ENCODE measurements around the gene HECW1.

Gene HECW1

DNA sequence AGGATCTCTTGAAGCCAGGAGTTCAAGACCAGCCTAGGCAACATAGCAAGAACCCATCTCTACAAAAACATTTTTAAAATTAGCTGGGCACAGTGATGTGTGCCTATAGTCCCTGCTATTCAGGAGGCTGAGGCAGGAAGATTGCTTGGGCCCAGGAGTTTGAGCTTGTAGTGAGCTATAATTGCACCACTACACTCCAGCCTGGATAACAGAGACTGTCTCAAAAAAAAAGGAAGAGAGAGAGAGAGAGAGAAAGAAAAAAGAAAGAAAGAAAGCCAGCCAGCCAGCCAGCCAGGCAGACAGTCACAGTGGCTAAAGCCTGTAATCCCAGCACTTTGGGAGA is 375.3 kb downstream of the HECW1 start:
- no peak for TF ChIP-seq CTBP1 (IDR thresholded peaks at IDR 0.05; ENCODE audit: borderline replicate concordance)
- TF ChIP-seq, protein P1, sequence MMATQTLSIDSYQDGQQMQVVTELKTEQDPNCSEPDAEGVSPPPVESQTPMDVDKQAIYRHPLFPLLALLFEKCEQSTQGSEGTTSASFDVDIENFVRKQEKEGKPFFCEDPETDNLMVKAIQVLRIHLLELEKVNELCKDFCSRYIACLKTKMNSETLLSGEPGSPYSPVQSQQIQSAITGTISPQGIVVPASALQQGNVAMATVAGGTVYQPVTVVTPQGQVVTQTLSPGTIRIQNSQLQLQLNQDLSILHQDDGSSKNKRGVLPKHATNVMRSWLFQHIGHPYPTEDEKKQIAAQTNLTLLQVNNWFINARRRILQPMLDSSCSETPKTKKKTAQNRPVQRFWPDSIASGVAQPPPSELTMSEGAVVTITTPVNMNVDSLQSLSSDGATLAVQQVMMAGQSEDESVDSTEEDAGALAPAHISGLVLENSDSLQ (IDR thresholded peaks at IDR 0.05), result no peak
- no peak for TF ChIP-seq HDGF (IDR thresholded peaks at IDR 0.05; ENCODE audit: borderline replicate concordance)
- TF ChIP-seq BHLHE40 (IDR thresholded peaks at IDR 0.05; ENCODE audit: borderline replicate concordance), result no peak
- TF ChIP-seq SUZ12 (IDR thresholded peaks at IDR 0.05), result no peak
- no peak for TF ChIP-seq ARNT (IDR thresholded peaks at IDR 0.05)
- TF ChIP-seq NFRKB (IDR thresholded peaks at IDR 0.05), result no peak
- ChIA-PET POLR2A (no interaction called here), CTCF (no interaction called here)
- no peak for DNase-seq (ENCODE audit: extremely low spot score)

DNA sequence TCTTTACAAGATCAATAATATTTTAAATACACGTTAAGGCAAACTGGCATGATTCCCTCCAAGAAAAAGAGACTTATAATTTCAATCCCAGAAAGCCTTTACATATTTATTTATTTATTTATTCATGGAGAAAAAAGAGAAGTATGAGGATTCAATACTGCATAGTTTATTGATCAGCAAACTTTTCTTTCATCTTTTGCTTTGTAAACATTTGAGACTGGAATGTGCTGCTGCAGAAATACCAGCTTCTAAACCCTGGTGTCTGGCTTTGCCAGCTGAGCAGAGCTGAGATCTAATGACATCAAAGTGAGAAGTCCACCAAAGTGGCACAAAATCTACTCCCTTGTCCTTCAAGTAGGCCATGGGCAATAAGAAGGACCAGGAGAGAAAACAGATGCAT is 376.8 kb downstream of the HECW1 start:
- no peak for DNase-seq (ENCODE audit: extremely low spot score)
- CTCF ChIA-PET, result interaction anchor here (0.6 kb wide), 1 partner anchor 446 kb away, joined by 3 read pairs; no protein-coding TSS in a partner anchor
- TF ChIP-seq FOXA1 (IDR thresholded peaks at IDR 0.05) (no peak), SUZ12 (IDR thresholded peaks at IDR 0.05) (no peak), ARNT (IDR thresholded peaks at IDR 0.05) (no peak), CTBP1 (IDR thresholded peaks at IDR 0.05; ENCODE audit: borderline replicate concordance) (no peak), BHLHE40 (IDR thresholded peaks at IDR 0.05; ENCODE audit: borderline replicate concordance) (no peak), TARDBP (IDR thresholded peaks at IDR 0.05) (no peak), SP1 (IDR thresholded peaks at IDR 0.05) (no peak), LEF1 (IDR thresholded peaks at IDR 0.05; ENCODE audit: borderline replicate concordance) (no peak), ZNF384 (IDR thresholded peaks at IDR 0.05) (no peak), L3MBTL2 (conservative IDR thresholded peaks at IDR 0.05) (no peak), HDGF (IDR thresholded peaks at IDR 0.05; ENCODE audit: borderline replicate concordance) (no peak), FOXM1 (IDR thresholded peaks at IDR 0.05; ENCODE audit: borderline replicate concordance) (no peak), FOXK2 (IDR thresholded peaks at IDR 0.05) (no peak), NFRKB (IDR thresholded peaks at IDR 0.05) (no peak), ELF4 (IDR thresholded peaks at IDR 0.05) (no peak)
- TF ChIP-seq, protein P1 (IDR thresholded peaks at IDR 0.05), result no peak
- POLR2A ChIA-PET, result no interaction called here

DNA sequence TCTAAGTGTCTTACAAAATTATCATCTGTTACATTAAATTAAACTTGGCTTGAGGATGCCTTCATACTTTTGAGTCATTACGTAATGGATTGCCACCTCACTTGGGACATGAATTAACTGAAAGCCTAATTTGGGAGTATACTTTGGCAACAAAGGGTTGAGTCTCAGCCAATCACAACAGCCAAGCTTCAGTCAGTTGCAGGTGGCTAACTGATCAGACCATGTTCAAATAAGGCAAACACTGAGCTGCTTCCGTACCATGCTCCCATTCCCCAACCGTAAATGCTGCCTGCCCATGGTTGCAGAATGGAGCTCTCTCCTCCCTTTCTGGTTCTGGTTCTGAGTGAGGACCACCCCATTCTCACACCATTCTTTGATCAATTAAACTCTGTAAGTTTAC is 377.6 kb downstream of the HECW1 start:
- DNase-seq (ENCODE audit: extremely low spot score), result no peak
- TF ChIP-seq LEF1 (IDR thresholded peaks at IDR 0.05; ENCODE audit: borderline replicate concordance) (no peak), HDGF (IDR thresholded peaks at IDR 0.05; ENCODE audit: borderline replicate concordance) (no peak), CTBP1 (IDR thresholded peaks at IDR 0.05; ENCODE audit: borderline replicate concordance) (no peak), ARNT (IDR thresholded peaks at IDR 0.05) (no peak), NFRKB (IDR thresholded peaks at IDR 0.05) (no peak), SP1 (IDR thresholded peaks at IDR 0.05) (no peak), SUZ12 (IDR thresholded peaks at IDR 0.05) (no peak)
- TF ChIP-seq, protein P1 (IDR thresholded peaks at IDR 0.05), result no peak
- ChIA-PET POLR2A (no interaction called here), CTCF (interaction anchor here (0.6 kb wide), 1 partner anchor 446 kb away, joined by 3 read pairs; no protein-coding TSS in a partner anchor)

DNA sequence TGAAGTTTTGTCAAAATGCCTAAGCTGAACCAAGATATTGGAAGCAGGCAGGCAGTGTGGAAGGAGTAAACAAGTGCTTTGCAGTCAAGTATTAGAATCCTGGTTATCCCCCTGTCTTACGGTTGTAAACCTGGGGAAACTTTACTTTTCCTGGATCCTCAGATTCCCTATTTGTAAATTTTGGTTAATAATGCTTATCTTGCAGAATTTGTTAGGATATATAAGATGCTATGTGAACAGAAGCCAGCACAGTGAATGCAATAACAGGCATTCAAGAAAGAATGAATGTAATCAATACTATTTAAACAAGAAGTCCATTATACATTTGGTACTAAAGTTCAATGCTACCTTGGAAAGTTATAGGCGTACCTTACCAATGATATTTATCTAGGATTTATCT is 378.7 kb downstream of the HECW1 start:
- CTCF ChIA-PET, result no interaction called here
- no peak for DNase-seq (ENCODE audit: extremely low spot score)
- no peak for TF ChIP-seq LEF1 (IDR thresholded peaks at IDR 0.05; ENCODE audit: borderline replicate concordance)
- no peak for TF ChIP-seq FOXM1 (IDR thresholded peaks at IDR 0.05; ENCODE audit: borderline replicate concordance)
- TF ChIP-seq, protein P1 (IDR thresholded peaks at IDR 0.05), result no peak
- TF ChIP-seq FOXA1 (IDR thresholded peaks at IDR 0.05), result no peak
- TF ChIP-seq ELF4 (IDR thresholded peaks at IDR 0.05), result no peak
- no peak for TF ChIP-seq SUZ12 (IDR thresholded peaks at IDR 0.05)
- TF ChIP-seq ARNT (IDR thresholded peaks at IDR 0.05), result no peak
- TF ChIP-seq HDGF (IDR thresholded peaks at IDR 0.05; ENCODE audit: borderline replicate concordance), result no peak
- TF ChIP-seq NFRKB (IDR thresholded peaks at IDR 0.05), result no peak
- TF ChIP-seq BHLHE40 (IDR thresholded peaks at IDR 0.05; ENCODE audit: borderline replicate concordance), result no peak
- TF ChIP-seq FOXK2 (IDR thresholded peaks at IDR 0.05), result no peak
- no peak for TF ChIP-seq L3MBTL2 (conservative IDR thresholded peaks at IDR 0.05)
- TF ChIP-seq CTBP1 (IDR thresholded peaks at IDR 0.05; ENCODE audit: borderline replicate concordance), result no peak
- TF ChIP-seq ZNF384 (IDR thresholded peaks at IDR 0.05), result no peak
- TF ChIP-seq TARDBP (IDR thresholded peaks at IDR 0.05), result no peak
- POLR2A ChIA-PET, result interaction anchor here (1.2 kb wide), 1 partner anchor 91 kb away, joined by 3 read pairs; the partner anchor contains the start of gene STK17A

DNA sequence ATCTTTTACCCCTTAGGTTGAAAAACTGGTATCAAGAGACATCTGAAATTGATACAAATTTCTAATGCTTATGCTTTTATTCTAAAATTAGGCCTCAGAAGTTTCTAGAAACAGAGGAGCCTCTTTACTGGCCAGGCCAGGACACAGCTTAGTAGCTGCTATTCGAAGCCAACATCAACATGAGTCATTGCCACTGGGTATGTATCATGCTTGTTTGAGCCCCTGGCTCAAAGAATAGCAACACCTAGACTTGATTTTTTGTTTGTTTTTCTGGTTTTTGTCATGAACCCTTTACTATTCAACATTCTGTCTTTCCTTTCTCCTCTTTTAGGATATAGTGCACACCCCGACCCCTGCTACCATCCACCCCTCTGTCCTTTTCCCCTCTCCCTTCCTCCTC is 379.5 kb downstream of the HECW1 start:
- ChIA-PET CTCF (no interaction called here), POLR2A (interaction anchor here (1.2 kb wide), 1 partner anchor 90 kb away, joined by 3 read pairs; the partner anchor contains the start of gene STK17A)
- TF ChIP-seq SP1 (IDR thresholded peaks at IDR 0.05) (no peak), FOXM1 (IDR thresholded peaks at IDR 0.05; ENCODE audit: borderline replicate concordance) (no peak), NFRKB (IDR thresholded peaks at IDR 0.05) (no peak), CTBP1 (IDR thresholded peaks at IDR 0.05; ENCODE audit: borderline replicate concordance) (no peak), ARNT (IDR thresholded peaks at IDR 0.05) (no peak)
- no peak for DNase-seq (ENCODE audit: extremely low spot score)

DNA sequence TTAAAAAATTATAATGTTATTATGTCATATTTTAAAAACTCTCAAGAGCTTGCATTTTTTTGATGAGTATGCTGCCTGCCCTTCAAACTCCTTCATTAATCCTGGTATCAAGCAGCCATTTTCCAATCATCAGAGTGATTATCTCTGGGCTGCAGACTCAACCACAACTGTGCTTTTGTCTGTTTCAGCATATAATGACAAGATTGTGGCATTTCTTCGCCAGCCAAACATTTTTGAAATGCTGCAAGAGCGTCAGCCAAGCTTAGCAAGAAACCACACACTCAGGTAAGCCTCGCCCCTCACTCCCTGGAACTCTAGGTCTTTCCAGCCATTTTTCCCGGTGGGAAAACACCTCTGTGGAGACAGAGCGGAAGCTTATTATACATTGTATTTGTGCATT is 380.4 kb downstream of the HECW1 start:
- TF ChIP-seq TARDBP (IDR thresholded peaks at IDR 0.05), result no peak
- no peak for TF ChIP-seq ARNT (IDR thresholded peaks at IDR 0.05)
- TF ChIP-seq, protein P1 (IDR thresholded peaks at IDR 0.05), result no peak
- no peak for TF ChIP-seq LEF1 (IDR thresholded peaks at IDR 0.05; ENCODE audit: borderline replicate concordance)
- TF ChIP-seq BHLHE40 (IDR thresholded peaks at IDR 0.05; ENCODE audit: borderline replicate concordance), result no peak
- POLR2A ChIA-PET, result no interaction called here
- DNase-seq (ENCODE audit: extremely low spot score), result no peak
- CTCF ChIA-PET, result no interaction called here

Data from HEK293T (cell line).